GM12878 (cell line): ENCODE data around the gene USH2A. TPM values are rescaled to one million over a fixed set of nuclear protein-coding genes. Genes with fewer than 3 reads are reported as not detected.

Experiments used
- ATAC-seq: fragments of 200-7000 bp; cut with Tn5 transposase; 3 replicates; pipeline ENCODE4 v1.9.1; 2020; ENCODE audit warnings: mild to moderate bottlenecking, moderate library complexity
- BruUV-seq: library from RNA; stranded (reverse); fragments of 400-500 nt; replicated peaks from 2 replicates; lab custom pipeline; 2021; lab: Mats Ljungman, UMichigan
- CTCF ChIA-PET: fragments of 300-600 bp; sonication (Branson Sonifier 250); formaldehyde crosslinking; extraction: SDS; loops from one replicate; lab custom pipeline; 2021; ENCODE audit warnings: inconsistent platforms; lab: Yijun Ruan, JAX
- POLR2A ChIA-PET: fragments of 350-600 bp; formaldehyde crosslinking; extraction: SDS; loops from one replicate; lab custom pipeline; 2021; ENCODE audit warnings: inconsistent platforms; lab: Charles Lee
- RAD21 ChIA-PET: fragments of 300-600 bp; sonication (Branson Sonifier 250); formaldehyde crosslinking; loops from one replicate; lab custom pipeline; 2023; ENCODE audit warnings: antibody characterized with exemption; ENCODE audit not compliant: unreplicated experiment; lab: Charles Lee
- SMC1A ChIA-PET: fragments of 300-600 bp; sonication (Branson Sonifier 250); formaldehyde crosslinking; loops from one replicate; lab custom pipeline; 2023; ENCODE audit not compliant: unreplicated experiment, uncharacterized antibody; lab: Charles Lee
- DNase-seq: peaks from one replicate; pipeline ENCODE4 v3.0.0-alpha.2; 2011; ENCODE audit warnings: low read depth, low spot score
- FAIRE-seq: peaks from 3 replicates; lab custom pipeline; 2011; peaks lifted over from hg19 to GRCh38; lab: Jason Lieb, UNC
- H2AFZ ChIP-seq: 2 replicates; pipeline ENCODE4 v1.6.0; 2011; ENCODE audit warnings: low read depth, low read length, control low read depth; ENCODE audit not compliant: control insufficient read depth
- H3K27ac ChIP-seq: 2 replicates; pipeline ENCODE4 v1.5.1; 2011; ENCODE audit warnings: control low read depth; ENCODE audit not compliant: control insufficient read depth, insufficient read depth
- H3K27me3 ChIP-seq, 2 experiments: replicated peaks in 1 of 2; 2 replicates each; pipeline versions ENCODE4 v1.6.0 to v1.6.1; 2011; ENCODE audit warnings: low read length in 1 of 2; ENCODE audit not compliant: control insufficient read depth in 2 of 2, insufficient read depth in 2 of 2
- H3K36me3 ChIP-seq, 2 experiments: 2 replicates each; pipeline ENCODE4 v1.5.1; 2011; ENCODE audit warnings: low read length in 1 of 2; ENCODE audit not compliant: control insufficient read depth in 2 of 2, insufficient read depth in 2 of 2
- H3K4me1 ChIP-seq: 2 replicates; pipeline ENCODE4 v1.6.1; 2011; ENCODE audit warnings: mild to moderate bottlenecking, low read length, moderate library complexity, mixed read lengths; ENCODE audit not compliant: control insufficient read depth, insufficient read depth
- H3K4me2 ChIP-seq: 2 replicates; pipeline ENCODE4 v1.6.0; 2011; ENCODE audit warnings: control low read depth; ENCODE audit not compliant: control insufficient read depth, insufficient read depth
- H3K4me3 ChIP-seq: fragments of 200-600 bp; sonication (generic); 2 replicates; pipeline ENCODE4 v1.5.1; 2016
- H3K79me2 ChIP-seq: 2 replicates; pipeline ENCODE4 v1.6.0; 2011; ENCODE audit warnings: low read length; ENCODE audit not compliant: control insufficient read depth, insufficient read depth
- H3K9ac ChIP-seq: 2 replicates; pipeline ENCODE4 v1.8.0; 2011; ENCODE audit warnings: low read length, control low read depth, mixed read lengths; ENCODE audit not compliant: control insufficient read depth, insufficient read depth
- H3K9me3 ChIP-seq: replicated peaks from 3 replicates; pipeline ENCODE4 v1.5.1; 2011; ENCODE audit warnings: mild to moderate bottlenecking, low read length; ENCODE audit not compliant: control insufficient read depth, insufficient read depth
- H4K20me1 ChIP-seq: 2 replicates; pipeline ENCODE4 v1.6.0; 2011; ENCODE audit not compliant: control insufficient read depth, insufficient read depth
- ATF7 ChIP-seq: fragments of 450-650 bp; IDR thresholded peaks from 2 replicates; pipeline ENCODE4 v1.6.1; 2016; ENCODE audit warnings: low read depth, mild to moderate bottlenecking
- BHLHE40 ChIP-seq, 2 experiments: fragments of 450-650 bp in 1 of 2; IDR thresholded peaks; 2 replicates each; pipeline ENCODE4 v1.6.1; 2011 to 2017; ENCODE audit warnings: low read depth in 2 of 2, borderline replicate concordance in 1 of 2, improper control_type of control experiment in 1 of 2, low read length in 1 of 2, mild to moderate bottlenecking in 1 of 2
- EZH2 ChIP-seq: IDR thresholded peaks from 2 replicates; pipeline ENCODE4 v1.6.1; 2012; ENCODE audit warnings: low read depth, mild to moderate bottlenecking, control low read depth, inconsistent platforms, low read length, borderline replicate concordance; ENCODE audit not compliant: control insufficient read depth
- JUNB ChIP-seq: IDR thresholded peaks from 2 replicates; pipeline ENCODE4 v1.6.1; 2016; ENCODE audit warnings: antibody characterized with exemption, mild to moderate bottlenecking
- RELA ChIP-seq: fragments of 450-650 bp; IDR thresholded peaks from 2 replicates; pipeline ENCODE4 v1.8.0; 2014; ENCODE audit warnings: borderline replicate concordance; ENCODE audit not compliant: partially characterized antibody
- YBX1 ChIP-seq: fragments of 450-650 bp; IDR thresholded peaks from 2 replicates; pipeline ENCODE4 v1.6.1; 2016; ENCODE audit warnings: antibody characterized with exemption
- ZSCAN29 ChIP-seq: fragments of 450-650 bp; IDR thresholded peaks from 2 replicates; pipeline ENCODE4 v1.6.1; 2017; ENCODE audit warnings: mild to moderate bottlenecking, moderate library complexity
- WGBS: methylation state at CpG from one replicate; pipeline ENCODE4 v1.1.6; 2016; ENCODE audit warnings: low lambda C conversion rate; ENCODE audit not compliant: insufficient replicate concordance, insufficient coverage; ENCODE audit errors: missing lambda C conversion rate; 5-methylcytosine and 5-hydroxymethylcytosine counted together
- in situ Hi-C: fragments of 300-500 bp; cut with MboI; formaldehyde crosslinking; loops from 9 replicates; pipeline ENCODE4 v1.14.3; 2018; ENCODE audit warnings: mixed read lengths
- intact Hi-C: fragments of 100-400 bp; cut with micrococcal nuclease; formaldehyde crosslinking; loops from one replicate; pipeline ENCODE4 v1.14.2; 2022; ENCODE audit not compliant: unreplicated experiment
- polyA plus RNA-seq, 11 experiments: library from polyadenylated mRNA; depleted of rRNA in 4 of 11; unstranded in 6 of 11; stranded (reverse) in 5 of 11; fragments of >200 nt; fragmentation: Nextera tagmentation in 4 of 11; fragmentation: Illumina TruSeq in 1 of 11; extraction: Ambion mirVana in 4 of 11; extraction: Trizol in 1 of 11; gene quantifications; 1 replicate in 1 of 11; 2 replicates in 10 of 11; pipeline versions ENCODE4 v1.2.1 to v1.2.3, GENCODE V29; 2011 to 2016; ENCODE audit warnings: inconsistent platforms in 2 of 11, missing spikeins in 2 of 11, low read depth in 1 of 11
- total RNA-seq, 4 experiments: library from RNA; depleted of rRNA in 3 of 4; stranded (reverse); fragments of >200 nt in 3 of 4; fragmentation: Illumina TruSeq in 1 of 4; extraction: Trizol in 1 of 4; gene quantifications; 2 replicates each; pipeline versions ENCODE4 v1.2.1 to v1.2.3, GENCODE V29; 2013 to 2021
- TF ChIP-seq, protein P1 (sequence below): fragments of 450-650 bp; conservative IDR thresholded peaks from 2 replicates; pipeline ENCODE4 v1.6.1; 2017; ENCODE audit warnings: mild to moderate bottlenecking, moderate library complexity

USH2A gene
- total and polyA plus RNA-seq, 10 of the 15 experiments (the other 5 are each of a cell fraction or from before 2014, with no cell fraction given), result under 0.01 to 0.20 (median 0.01) TPM; not detected in 2

DNA sequence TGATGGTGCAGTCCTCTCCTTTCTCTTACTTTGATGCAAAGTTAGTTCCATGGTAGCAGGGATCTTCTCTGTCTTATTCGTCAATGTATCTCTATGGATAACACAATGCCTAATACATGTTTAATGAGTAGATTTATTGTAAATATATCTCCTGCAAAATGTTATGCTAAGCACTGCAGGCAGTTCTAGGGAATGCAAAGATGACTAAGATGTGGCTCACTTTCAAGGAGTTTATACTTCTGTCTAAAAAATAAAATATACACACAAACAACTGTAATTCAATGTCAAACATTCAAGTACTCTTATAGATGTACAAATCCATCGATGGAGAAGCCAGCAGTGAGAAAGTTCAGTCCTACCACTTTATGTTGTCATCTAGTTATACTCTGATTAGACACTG lies 661.8 kb downstream of the USH2A start:
- BruUV-seq, result no TSS peak
- Histone ChIP-seq H2AFZ (no peak overlapping the region), H3K4me3 (no peak overlapping the region), H3K36me3 (no peaks in the 10 kb centered on the region), H3K4me2 (no peak overlapping the region), H3K9me3 (no peaks in the 10 kb centered on the region), H3K4me1 (no peaks in the 10 kb centered on the region), H3K9ac (no peak overlapping the region), H3K27ac (no peak overlapping the region), H3K27me3 (no peaks in the 10 kb centered on the region), H3K79me2 (no peaks in the 10 kb centered on the region), H4K20me1 (no peaks in the 10 kb centered on the region)
- ChIA-PET CTCF (no interaction called here), RAD21 (no interaction called here), POLR2A (no interaction called here), SMC1A (no interaction called here)
- in situ Hi-C loops (no loop called here), intact Hi-C loops (no loop called here)
- 32% methylated on average over 2 of the region's 2 CpGs for WGBS
- ATAC-seq, result no peak
- TF ChIP-seq RELA (no peak), JUNB (no peak), BHLHE40 (IDR thresholded peaks at IDR 0.05; ENCODE audit: borderline replicate concordance in 1 of 2, low read depth in 2 of 2, low read length in 1 of 2) (no peak), ATF7 (no peak), ZSCAN29 (no peak), YBX1 (no peak), EZH2 (no peak)
- TF ChIP-seq, protein P1, sequence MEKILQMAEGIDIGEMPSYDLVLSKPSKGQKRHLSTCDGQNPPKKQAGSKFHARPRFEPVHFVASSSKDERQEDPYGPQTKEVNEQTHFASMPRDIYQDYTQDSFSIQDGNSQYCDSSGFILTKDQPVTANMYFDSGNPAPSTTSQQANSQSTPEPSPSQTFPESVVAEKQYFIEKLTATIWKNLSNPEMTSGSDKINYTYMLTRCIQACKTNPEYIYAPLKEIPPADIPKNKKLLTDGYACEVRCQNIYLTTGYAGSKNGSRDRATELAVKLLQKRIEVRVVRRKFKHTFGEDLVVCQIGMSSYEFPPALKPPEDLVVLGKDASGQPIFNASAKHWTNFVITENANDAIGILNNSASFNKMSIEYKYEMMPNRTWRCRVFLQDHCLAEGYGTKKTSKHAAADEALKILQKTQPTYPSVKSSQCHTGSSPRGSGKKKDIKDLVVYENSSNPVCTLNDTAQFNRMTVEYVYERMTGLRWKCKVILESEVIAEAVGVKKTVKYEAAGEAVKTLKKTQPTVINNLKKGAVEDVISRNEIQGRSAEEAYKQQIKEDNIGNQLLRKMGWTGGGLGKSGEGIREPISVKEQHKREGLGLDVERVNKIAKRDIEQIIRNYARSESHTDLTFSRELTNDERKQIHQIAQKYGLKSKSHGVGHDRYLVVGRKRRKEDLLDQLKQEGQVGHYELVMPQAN, result no peak
- no peak for DNase-seq
- FAIRE-seq, result no peak
